Measurements from ENCODE around the gene MED15. TPM values are rescaled to one million over a fixed set of nuclear protein-coding genes. Genes with fewer than 3 reads are reported as not detected.

Gene MED15
- total and polyA plus RNA-seq, 10 of the 15 experiments (the other 5 are each of a cell fraction or from before 2014, with no cell fraction given): 1.4 to 75.2 (median 26.9) TPM

DNA sequence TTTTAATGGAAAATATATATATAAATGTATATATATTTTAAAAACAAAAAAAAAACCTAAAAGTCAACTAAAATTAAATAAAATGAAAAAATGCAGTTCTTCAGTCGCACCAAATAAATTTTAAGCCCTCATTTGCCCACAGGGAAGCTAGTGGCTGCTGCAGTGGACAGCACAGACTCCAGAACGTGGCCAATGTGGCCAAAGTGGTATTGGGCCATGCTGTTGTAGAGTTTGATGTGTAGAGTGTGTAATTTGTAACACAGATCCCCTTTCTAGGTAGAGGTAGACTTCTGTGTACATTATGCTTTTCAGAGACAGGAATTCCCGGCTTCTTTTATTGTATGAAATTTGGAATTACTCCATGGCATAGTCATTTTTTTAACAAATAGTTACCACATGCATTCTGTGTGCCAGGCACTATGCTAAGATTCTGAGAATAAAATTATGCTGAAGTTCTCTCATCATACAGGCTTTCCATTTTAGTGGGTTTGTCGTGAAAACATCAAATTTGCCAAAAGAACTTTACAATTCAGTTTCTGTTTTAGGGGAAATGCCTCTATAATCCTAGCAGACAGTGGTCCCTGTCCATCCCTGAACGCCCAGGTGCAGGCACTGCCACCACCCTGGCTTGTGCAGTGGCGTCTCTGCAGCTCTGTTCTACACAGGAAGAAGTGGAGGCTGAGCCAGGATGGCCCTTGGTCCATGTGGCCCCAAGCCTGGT, 68.5 kb downstream of the MED15 start:
- in situ Hi-C loops (cut with MboI): no loop called here
- no peak for TF ChIP-seq RFX5 (IDR thresholded peaks at IDR 0.05; ENCODE audit: low read depth, low read length)
- no peak for TF ChIP-seq YBX1 (IDR thresholded peaks at IDR 0.05)
- TF ChIP-seq, protein P1, sequence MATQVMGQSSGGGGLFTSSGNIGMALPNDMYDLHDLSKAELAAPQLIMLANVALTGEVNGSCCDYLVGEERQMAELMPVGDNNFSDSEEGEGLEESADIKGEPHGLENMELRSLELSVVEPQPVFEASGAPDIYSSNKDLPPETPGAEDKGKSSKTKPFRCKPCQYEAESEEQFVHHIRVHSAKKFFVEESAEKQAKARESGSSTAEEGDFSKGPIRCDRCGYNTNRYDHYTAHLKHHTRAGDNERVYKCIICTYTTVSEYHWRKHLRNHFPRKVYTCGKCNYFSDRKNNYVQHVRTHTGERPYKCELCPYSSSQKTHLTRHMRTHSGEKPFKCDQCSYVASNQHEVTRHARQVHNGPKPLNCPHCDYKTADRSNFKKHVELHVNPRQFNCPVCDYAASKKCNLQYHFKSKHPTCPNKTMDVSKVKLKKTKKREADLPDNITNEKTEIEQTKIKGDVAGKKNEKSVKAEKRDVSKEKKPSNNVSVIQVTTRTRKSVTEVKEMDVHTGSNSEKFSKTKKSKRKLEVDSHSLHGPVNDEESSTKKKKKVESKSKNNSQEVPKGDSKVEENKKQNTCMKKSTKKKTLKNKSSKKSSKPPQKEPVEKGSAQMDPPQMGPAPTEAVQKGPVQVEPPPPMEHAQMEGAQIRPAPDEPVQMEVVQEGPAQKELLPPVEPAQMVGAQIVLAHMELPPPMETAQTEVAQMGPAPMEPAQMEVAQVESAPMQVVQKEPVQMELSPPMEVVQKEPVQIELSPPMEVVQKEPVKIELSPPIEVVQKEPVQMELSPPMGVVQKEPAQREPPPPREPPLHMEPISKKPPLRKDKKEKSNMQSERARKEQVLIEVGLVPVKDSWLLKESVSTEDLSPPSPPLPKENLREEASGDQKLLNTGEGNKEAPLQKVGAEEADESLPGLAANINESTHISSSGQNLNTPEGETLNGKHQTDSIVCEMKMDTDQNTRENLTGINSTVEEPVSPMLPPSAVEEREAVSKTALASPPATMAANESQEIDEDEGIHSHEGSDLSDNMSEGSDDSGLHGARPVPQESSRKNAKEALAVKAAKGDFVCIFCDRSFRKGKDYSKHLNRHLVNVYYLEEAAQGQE (IDR thresholded peaks at IDR 0.05; ENCODE audit: low read depth, low read length): no peak
- TF ChIP-seq BHLHE40 (IDR thresholded peaks at IDR 0.05; ENCODE audit: borderline replicate concordance in 1 of 2, low read depth in 2 of 2, low read length in 1 of 2): no peak
- Histone ChIP-seq H3K9me3 (replicated peaks; ENCODE audit: control insufficient read depth, insufficient read depth, low read length) (no peaks in the 10 kb centered on the region), H3K36me3 (ENCODE audit: control insufficient read depth in 2 of 2, insufficient read depth in 2 of 2, low read length in 1 of 2) (peaks cover 40 to 57% of the 10 kb centered on the region in 2 experiments), H3K27ac (ENCODE audit: control insufficient read depth, insufficient read depth) (no peak overlapping the region), H2AFZ (ENCODE audit: control insufficient read depth, low read depth, low read length) (no peak overlapping the region), H3K4me1 (ENCODE audit: control insufficient read depth, insufficient read depth, low read length) (no peaks in the 10 kb centered on the region), H3K4me2 (ENCODE audit: control insufficient read depth, insufficient read depth) (no peak overlapping the region), H3K9ac (ENCODE audit: control insufficient read depth, insufficient read depth, low read length) (no peak overlapping the region), H4K20me1 (ENCODE audit: control insufficient read depth, insufficient read depth) (no peaks in the 10 kb centered on the region; the same call in 1 of the 2 replicates), H3K27me3 (replicated peaks in 1 of 2; ENCODE audit: control insufficient read depth in 2 of 2, insufficient read depth in 2 of 2, low read length in 1 of 2) (no peaks in the 10 kb centered on the region), H3K79me2 (ENCODE audit: control insufficient read depth, insufficient read depth, low read length) (no peaks in the 10 kb centered on the region), H3K4me3 (no peak overlapping the region)
- ChIA-PET POLR2A (interaction anchor here (0.6 kb wide), 1 partner anchor 175 kb away, joined by 8 read pairs; no protein-coding TSS in a partner anchor), CTCF (interaction anchor here (4.3 kb wide), 1 partner anchor 12 kb away, joined by 18 read pairs; no protein-coding TSS in a partner anchor), SMC1A (ENCODE audit: uncharacterized antibody, unreplicated experiment) (no interaction called here), RAD21 (ENCODE audit: unreplicated experiment) (no interaction called here)
- ATAC-seq (no peak), DNase-seq (ENCODE audit: low read depth, low spot score) (no peak), FAIRE-seq (no peak)
- intact Hi-C loops (cut with micrococcal nuclease; ENCODE audit: unreplicated experiment): no loop called here
- WGBS (ENCODE audit: insufficient coverage, insufficient replicate concordance, low lambda C conversion rate, missing lambda C conversion rate): 81% methylated on average over 6 of the region's 6 CpGs
- BruUV-seq (replicated peaks): TSS peak; percentile 14

All from GM12878 (cell line).